Effector CD4-positive, alpha-beta T cell (primary cell): Measurements from ENCODE around the gene ITPR3.
A peak's percentile ranks its signal among the peaks of the same experiment; 100 is the strongest.

Experiments used
- DNase-seq: peaks from one replicate; pipeline ENCODE4 v3.0.0-alpha.2; 2020

ITPR3 gene

DNA sequence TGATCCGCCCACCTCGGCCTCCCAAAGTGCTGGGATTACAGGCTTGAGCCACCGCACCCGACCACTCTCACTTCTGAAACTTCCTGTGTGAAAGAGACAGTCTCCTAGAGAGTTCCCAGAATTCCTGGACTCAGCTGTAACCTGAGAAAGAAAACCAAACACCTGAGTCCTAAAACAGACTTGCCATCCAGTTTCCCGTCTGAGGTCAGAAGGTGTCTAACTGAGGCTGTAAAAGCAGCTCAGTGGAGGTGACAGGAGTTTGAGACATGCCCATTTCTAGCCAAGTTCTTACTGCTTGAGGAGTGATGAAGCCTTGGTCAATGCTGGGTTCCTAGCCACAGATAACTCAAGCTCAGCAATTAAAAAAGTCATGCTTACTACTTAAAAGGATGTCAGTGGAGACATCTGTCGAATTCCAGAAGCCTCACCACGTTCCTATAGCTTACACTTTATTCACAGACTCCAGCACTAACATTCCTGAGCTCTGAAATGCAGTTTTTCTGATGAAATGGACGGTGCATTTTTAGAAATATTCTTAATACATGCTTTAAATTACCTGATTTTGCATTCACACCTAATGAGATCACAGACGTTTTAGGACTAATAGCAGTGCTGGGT lies 84.3 kb downstream of the ITPR3 start:
- DNase-seq: no peak

GRCh38 chr6:33705955-33706725 lies 85.0 kb downstream of the ITPR3 start:
- no peak for DNase-seq

DNA sequence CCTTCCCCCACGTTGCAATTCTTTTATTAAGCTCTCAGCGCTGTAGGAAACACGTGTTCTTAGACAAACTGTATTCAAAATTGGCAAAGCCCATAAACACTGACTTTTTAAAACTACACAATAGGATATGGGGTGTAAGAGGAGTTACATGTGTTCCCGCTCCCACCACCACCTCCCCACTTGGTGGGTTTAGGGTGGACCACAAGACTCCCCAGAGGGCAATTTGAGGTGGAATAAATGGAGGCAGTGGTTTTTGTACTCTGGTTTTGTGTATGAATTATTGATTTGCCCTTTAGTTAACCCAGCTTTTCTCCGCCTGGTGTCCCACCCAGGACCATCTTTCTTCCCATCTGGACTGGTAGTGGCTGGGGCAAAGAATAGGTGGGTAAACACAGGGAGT lies 86.6 kb downstream of the ITPR3 start:
- DNase-seq: no peak

- DNase-seq: no peak
Measured at GRCh38 chr6:33708516-33709204, 87.5 kb downstream of the ITPR3 start.

- no peak for DNase-seq
Measured at GRCh38 chr6:33709605-33710295, 88.6 kb downstream of the ITPR3 start.

- no peak for DNase-seq
Measured at GRCh38 chr6:33710296-33711121, 89.4 kb downstream of the ITPR3 start.

GRCh38 chr6:33711140-33712129 lies 90.3 kb downstream of the ITPR3 start, which contains the start of gene UQCC2:
Gene UQCC2 (minus strand): TSS chr6:33711700. CDS start chr6:33711686, 14 bp downstream.
- peak; percentile 97 for DNase-seq

DNA sequence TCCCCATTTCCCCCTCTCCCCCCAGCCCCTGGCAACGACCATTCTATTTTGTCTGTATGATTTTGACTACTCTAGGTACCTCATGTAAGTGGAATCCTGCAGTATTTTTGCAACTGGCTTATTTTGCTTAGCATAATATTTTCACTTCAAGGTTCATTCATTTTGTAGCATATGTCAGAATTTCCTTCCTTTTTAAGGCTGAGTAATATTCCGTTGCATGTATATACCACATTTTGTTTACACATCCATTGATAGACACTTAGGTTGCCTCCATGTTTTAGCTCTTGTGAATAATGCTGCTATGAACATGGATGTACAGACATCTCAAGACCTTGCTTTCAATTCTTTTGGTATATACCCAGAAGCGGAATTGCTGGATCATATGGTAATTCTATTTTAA lies 91.8 kb downstream of the ITPR3 start:
- no peak for DNase-seq

- no peak for DNase-seq
Measured at GRCh38 chr6:33713786-33714185, 92.7 kb downstream of the ITPR3 start.

- no peak for DNase-seq
Measured at GRCh38 chr6:33714385-33715040, 93.4 kb downstream of the ITPR3 start.

DNA sequence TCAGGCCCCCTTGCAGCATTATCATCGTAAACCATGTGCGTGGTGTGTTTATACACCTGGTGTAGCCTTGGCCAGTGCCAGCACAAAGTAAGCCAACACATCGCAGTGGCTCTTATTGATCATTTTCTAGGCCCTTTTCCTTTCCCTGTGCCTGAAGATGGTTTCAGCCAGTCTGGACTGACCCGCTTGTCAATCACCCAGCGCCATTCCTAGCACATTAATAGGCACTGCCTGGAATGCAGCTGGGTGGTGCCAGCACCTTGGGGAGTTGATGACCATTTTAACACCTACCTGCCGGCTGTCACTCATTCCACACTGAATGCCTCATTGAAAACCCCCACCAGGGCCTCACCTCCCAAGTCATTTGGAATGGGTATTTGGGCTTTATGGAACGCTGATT lies 95.3 kb downstream of the ITPR3 start:
- no peak for DNase-seq

- DNase-seq: no peak
Measured at GRCh38 chr6:33716890-33717632, 95.9 kb downstream of the ITPR3 start.

DNA sequence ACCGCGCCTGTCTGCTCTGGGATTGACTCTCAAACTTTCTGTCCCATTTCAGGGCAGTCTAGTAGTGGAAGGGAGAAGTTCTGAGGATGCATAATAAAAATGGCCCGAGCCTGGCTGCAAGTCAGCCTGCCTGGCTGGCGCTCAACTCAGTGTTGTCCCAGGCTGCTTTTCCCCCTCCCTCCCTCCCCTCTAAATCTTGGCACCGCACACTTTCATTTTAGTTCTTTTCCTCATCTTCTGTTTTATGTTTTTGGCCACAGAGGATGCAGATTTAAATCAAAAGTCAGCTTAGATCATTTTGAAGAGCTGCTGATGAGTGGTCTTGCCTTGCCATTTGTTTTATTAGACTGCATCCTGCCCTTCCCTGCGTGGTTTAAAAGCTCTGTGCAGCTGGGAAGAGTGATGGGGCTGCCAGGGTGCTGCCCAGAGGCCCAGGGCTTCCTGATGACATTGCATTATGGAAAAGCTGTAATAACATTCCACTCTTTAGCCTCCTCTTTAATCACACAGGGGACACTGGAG lies 96.9 kb downstream of the ITPR3 start:
- DNase-seq: no peak

GRCh38 chr6:33718713-33719112 lies 97.6 kb downstream of the ITPR3 start:
- no peak for DNase-seq

DNA sequence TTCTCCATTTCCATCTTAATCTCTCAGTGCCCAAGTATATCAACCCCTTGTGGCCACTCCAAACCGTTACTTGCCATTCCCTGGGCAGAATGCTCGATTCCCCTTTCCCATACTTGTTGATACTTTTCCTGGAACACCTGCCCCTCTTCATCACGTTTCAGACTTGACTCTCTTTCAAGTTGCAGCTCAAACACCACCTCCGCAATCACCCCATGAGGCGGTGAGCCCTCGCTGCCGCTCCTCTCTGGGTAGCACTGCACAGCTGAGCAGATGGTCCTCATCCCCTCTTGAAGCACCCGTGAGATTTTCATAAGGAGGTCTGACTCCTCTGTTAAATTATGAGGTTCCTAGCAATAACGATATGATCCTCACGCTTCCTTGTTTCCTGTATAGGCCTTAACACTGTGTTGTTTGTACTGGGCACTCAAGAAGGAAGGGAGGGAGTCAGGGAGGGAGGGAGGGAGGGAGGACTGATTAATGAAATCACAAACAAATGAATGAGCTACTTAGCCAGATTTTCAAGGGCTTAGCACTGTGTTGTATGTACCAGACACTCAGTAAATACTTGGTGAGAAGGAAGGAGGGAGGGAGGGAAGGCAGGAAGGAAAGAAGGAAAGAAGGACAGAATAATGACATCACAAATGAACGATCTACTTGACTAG lies 98.3 kb downstream of the ITPR3 start:
- no peak for DNase-seq

DNA sequence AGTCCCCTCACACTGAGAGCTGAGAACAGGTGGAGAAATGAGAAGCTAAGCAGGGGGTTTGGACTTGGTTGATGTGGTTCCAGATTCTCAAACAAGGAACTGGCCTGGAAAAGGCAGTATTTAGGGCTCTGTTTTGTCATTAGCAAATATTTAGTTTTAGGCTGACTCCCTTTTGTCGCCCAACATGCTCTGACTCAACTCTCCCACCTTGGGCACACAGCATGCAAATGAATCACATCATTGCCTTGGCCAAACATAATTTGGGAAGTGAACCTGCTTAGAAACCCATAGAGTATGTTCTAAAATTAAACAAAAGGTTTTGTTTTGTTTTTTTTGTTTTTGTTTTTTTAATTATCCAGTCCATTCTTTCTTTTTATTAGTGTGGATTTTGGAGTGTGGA lies 99.9 kb downstream of the ITPR3 start:
- no peak for DNase-seq

DNA sequence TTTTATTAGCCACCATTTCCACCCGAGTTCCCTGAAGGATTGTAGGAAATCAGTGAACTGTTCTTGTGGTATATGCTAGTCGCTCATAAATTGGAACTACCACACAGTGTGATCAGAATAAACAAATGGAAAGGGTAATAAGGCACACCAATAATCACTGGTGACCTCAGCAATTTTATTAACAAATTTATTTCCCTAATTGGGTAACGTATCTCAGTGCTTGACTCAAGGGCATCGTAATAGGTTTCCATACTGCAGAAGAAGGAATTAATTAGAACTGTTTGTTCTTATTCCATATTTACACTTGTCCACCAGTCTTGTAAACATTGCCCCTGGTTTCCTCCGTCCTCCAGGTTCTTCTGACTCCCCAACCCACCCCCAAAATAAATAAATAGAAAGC lies 100.4 kb downstream of the ITPR3 start:
- DNase-seq: no peak

DNA sequence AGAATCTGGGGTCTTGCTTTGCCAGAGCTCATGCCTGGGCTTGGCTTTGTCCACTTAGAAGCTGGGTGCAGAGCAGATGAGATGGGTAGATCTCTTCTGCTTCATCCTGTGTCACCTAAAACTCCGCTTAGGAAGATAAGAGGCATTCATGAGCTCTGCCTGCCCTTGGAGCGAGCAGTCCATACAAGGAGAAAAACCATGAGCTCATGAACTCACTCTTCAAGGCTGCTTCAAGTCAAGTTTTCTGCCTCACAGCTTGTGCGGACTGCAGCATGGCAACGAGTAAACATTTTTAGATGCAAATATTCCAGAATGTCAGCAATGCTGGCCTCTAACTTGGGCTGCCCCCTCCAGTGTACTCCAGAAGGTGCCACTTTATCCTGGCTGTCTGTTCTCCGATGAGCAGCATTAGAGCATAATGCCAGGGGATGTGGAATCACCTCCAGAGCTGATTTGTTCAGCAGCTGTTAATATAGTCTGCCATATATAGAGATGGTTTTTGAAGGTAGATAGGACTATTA lies 101.0 kb downstream of the ITPR3 start:
- no peak for DNase-seq
